HG03378 (cell line): ENCODE measurements around the gene GSG1L.

Experiments
- ATAC-seq: cut with Tn5 transposase; IDR thresholded peaks from one replicate; pipeline ENCODE4 v1.9.1; 2021; ENCODE audit warnings: mild to moderate bottlenecking, moderate library complexity; ENCODE audit not compliant: unreplicated experiment

Gene GSG1L

DNA sequence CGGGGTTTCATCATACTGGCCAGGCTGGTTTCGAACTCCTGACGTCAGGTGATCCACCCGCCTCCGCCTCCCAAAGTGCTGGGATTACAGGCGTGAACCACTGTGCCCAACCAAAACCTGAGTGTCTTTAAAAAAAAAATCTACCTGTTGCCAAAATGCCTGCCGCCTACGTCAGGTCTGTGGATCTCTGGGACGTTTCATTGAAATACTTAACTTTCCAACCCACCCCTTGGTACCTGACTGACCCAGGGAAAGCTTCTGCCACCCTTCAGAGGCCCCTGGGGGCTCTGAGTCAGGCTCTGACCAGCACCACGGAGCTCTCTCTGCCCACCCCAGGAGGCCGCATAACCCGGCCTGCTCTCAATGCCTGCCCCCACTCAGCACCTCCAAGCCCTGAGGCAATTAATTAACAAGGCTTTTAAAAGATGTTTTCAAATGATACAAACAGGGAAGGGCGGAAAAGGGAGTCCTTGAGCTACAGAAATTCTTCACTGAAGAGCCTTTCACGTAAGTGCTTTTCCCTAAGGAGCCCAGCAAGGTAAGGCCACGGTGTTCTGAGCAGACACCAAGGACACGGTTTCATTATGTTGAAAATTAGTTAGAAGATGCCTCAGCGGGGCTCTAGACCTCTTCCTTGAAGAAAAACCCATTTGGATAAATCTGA lies 29.3 kb upstream of the GSG1L start:
- ATAC-seq: no peak

DNA sequence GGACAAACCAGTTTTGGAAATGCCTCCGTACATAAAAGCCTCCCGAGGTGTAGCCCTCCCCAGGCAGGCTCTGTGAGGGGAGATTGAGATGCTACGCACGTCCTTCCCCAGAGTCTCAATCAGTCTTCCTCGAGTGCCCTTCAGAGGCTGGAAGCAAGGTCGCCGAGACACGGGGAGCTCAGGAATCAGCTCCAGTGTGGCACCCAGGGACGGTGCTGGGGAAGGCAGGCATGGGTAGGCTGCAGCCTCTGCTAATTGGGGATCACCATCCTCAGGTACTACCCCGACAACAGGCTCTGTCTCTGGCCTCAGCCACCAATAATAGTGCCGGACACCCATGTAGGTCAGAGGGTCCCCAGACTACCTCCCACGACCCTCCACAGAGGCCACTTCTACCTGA lies 28.1 kb upstream of the GSG1L start:
- ATAC-seq: no peak

DNA sequence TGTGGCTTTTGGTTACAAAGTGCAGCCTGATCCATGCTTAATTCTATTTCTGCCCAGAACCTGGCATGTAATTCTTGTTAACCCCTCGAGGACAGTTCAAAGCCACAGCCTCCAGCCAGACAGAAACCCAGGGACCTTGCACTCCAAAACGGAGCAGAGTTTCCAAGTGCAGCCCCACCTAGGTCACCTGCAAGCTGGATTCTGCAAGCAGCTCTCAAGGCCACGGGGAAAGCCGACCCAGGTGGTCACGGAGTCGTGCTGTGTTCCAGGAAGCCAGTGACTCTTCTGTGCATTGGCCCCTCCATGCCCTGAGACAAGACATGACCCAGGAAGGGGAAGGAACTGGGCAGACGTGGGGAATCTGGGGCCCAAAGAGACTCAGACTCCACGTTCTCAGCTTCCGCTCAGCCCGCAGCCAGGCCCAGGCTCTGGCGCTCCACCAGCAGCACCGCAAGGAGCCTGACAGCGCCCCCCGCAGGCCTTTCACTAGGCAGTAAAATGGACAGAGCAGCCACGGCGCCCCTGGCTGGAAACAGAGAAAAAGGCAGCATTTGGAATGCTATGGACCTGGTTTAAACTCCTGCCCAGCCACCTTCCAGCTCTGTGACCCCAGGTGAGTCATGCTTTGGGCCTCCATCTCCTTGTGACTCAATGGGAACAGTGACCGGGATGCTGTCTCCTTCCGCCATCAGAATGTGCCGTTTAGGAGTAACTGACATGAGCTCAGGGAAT lies 27.3 kb upstream of the GSG1L start:
- no peak for ATAC-seq

DNA sequence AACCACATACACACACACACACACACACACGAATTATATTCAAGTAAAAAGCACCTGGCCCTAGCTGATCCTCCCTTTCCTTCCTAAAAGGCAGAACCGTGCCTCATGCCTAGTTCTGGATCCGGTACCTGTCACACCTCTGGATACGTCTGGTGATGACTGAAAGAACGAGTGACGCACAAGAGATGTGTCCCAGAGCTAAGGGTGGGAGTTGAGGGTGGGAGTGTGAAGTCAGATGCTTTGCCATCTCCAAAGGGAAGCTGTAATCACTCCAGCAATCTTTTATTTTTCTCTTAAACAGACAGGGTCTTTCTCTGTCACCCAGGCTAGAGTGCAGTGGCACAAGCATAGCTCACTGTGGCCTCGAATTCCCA lies 26.5 kb upstream of the GSG1L start:
- no peak for ATAC-seq

DNA sequence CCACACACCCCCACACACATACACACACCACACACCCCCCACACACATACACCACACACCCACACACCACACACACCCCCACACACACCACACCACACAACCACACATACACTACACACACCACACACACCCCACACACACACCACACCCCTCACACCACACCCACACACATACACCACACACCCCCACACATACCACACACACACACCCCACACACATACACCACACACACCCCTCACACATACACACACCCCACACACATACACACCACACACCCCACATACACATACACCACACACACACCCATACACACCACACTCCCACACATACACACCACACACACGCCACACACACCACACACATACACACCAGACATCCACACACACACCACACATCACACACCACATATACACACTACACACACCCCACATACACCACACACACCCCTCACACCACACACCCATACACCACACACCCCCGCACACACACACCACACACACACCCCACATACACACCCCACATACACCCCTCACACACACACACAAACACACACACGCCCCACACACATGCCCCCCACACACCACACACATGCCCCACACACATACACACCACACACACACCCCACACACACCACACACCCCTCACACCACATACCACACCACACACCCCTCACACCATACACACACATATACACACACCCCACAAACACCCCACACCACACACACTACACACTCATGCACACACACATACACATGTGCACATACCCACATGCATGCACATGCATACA lies 25.9 kb upstream of the GSG1L start:
- ATAC-seq: no peak

DNA sequence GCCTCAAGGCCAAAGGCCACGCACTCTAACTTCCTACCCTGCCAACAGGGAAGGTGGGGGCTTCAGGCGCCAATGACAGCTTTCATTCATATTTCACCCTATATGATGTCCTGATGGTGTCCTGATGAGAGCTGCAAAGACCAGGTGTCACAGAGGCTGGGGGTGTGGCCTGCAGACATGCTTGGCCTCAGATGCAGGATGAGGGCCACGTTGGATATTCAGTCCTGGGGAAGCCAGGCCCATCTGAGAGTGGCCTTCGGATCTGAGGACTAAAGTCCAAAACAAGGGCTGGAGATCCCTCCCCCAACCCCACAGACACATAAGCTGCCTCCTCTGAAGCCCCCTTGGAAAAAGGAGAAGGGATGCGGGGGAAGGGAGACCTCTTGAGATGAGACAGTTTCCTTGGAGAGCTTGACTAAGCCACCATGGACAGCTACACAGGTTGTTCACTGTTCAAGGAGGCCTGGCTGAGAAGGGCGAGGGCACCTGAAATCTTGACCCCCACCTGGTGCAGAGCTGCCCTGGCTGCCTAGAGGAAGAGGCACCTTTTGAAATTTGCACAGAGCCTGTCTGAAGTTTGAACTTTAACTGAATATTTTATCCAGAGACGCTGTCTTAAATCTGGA lies 24.3 kb upstream of the GSG1L start:
- no peak for ATAC-seq

DNA sequence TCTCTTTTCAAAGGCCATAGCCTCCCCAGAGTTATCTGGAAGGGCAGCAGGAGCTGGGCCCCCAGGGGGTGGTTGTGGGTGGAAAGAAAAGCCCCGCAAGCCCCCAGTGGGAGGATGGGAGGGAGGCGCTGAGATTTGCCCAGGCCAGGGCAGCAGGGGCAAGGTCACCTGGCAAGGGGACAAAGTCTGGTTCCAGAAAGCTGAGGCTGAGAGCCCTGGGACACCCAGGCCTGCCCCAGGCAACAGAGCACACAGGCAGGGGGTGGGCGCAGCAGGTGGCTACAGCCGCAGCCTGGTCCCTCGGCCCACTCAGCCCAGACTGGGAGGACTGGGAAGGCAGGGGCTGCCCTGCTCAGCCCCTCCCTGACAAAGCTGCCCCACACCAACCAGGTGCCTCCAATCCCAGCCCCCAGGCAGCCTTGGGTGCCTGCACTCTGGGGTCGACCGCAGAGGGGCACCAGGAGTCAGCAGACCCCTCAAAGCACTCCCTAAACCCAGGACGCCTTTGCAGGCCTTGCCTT lies 23.7 kb upstream of the GSG1L start:
- ATAC-seq: no peak

DNA sequence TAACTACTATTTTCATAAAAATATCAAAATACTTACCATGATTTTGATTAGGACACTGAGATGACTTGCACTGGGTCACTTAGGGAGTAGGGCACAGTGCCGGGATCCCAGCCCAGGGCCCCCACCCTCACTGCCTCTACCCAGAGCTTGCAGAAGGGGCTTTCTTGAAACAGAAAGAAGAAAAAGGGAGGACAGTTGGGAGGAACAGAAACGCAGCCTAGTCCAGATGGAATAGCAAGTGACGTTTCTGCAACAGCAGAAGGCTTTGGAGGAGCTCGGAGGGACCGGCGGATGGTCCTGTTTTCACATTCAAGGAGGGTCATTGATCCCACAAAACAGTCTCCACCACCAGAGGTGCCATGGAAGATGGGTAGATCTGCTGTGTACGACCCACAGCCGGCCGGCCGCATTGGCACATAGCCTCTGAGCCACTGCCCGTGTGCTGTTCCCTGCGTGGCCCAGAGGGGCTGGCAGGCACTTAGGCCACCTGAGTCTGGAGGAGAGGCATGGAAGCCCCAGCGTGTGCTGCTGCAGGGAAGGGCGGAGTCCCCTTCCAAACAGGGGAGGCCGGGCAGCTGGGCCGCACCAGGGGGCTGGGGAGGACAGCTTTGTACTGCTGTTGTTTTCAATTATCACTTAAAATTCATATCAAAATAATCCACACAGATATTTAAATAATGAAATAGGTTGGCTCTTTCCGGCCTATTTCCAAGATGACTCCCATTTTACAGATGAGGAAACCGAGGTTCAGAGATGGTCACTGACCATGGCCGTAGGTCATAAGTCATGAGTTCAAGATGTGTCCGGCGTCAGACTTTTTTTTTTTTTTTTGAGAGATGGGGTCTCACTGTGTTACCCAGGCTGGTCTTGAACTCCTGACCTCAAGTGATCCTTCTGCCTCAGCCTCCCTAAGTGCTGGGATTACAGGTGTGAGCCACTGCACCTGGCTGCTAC lies 22.9 kb upstream of the GSG1L start:
- no peak for ATAC-seq

DNA sequence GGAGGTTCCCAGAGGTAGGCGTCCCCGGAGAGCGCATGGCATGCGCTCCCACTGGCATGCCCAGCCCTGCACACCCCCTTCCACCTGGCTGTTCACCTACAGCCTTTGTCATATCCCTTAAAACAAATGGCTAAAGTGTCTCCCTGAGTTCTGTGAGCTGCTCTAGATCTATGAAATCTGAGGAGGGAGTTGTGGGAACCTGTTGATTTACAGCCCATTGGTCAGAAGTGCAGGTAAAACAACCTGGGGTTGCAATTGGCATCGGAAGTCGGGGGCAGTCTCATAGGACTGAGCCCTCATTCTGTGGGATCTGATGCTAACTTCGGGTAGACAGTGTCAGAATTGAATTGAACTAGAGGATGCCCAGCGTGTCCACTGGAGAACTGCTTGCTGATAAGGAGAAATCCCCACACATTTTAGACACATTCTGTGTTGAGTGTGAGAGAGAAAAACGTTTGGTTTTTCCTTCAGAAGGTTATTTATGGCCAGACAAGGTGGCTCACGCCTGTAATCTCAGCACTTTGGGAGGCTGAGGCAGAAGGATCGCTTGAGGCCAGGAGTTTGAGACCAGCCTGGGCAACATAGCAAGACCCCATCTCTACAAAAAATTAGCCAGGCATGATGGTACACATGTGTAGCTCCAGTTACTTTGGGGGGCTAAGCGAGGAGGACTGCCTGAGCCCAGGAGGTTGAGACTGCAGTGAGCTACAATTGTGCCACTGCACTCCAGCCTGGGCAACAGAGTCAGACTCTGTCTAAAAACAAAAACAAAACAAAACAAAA lies 22.1 kb upstream of the GSG1L start:
- ATAC-seq: no peak

DNA sequence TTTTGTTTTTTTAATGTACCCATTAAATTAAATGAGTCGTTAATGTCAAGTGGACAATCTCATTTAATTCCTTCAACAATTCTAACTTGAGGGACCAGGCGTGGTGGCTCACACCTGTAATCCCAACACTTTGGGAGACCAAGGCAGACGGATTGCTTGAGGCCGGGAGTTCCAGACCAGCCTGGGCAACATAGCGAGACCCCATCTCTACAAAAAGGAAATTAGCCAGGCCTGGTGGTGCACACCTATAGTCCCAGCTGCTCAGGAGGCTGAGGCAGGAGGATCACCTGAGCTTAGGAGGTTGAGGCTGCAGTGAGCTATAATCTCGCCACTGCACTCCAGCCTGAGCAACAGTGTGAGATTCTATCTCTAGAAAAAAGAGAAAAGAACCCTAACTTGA lies 20.7 kb upstream of the GSG1L start:
- ATAC-seq: no peak

DNA sequence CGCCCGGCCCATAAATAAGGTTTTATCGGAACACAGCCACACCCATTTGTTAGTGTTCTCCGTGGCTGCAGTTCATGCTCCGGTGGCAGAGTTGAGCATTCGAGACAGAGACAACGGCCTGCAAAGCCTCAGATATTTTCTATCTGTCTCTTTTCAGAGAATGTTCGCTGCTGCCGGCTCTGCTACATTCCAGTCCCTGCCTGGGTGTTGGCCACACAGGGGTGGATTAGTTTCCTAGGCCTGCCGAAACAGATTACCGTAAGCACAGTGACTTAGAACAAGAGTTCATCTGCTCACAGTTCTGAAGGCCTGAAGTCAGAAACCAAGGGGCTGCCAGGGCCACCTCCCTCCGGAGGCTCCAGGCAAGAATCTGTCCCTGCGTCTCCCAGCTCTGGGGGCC lies 19.1 kb upstream of the GSG1L start:
- no peak for ATAC-seq

DNA sequence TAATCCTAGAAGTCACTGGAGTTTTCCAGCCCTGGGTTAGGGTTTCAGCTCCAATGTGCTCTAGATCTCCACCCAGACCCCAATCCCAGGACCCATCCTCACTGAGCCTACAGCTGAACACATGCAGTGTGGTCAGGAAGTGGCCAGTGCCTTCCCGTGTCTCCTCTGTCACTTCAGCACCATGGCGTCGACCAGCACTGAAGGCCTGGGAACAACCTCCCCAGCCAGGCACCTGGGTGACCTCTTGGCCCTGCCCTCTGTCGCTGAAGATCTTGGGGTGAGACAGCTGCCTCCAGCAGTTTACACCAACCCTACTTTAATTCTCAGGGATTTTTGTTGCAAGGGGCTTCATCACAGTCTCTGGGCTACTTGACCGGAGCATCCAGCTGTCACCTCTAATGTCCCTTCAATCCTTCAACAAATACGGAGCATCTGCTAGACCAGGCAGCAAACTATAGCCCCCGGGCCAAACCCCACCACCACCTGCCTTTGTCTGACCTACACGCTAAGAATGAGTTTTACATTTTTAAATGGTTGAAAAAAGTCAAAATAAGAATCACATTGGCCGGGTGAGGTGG lies 18.0 kb upstream of the GSG1L start:
- ATAC-seq: no peak

DNA sequence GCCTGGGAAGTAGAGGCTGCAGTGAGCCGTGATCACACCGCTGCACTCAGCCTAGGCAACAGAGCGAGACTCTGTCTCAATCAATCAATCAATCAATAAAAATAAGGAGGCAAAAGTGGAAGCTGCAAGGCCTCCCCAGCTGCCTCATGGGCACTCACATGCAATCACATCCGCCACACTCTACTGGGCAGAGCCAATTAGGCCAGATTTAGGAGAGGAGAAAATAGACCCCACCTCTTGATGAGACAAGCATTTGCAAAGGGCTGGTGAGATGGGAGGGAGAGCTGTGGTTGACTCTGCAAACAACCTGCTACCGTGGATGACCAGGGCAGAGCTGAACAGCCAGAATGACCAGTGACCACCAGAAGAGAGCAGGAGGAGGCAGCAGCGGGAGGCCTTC lies 14.7 kb upstream of the GSG1L start:
- ATAC-seq: no peak

DNA sequence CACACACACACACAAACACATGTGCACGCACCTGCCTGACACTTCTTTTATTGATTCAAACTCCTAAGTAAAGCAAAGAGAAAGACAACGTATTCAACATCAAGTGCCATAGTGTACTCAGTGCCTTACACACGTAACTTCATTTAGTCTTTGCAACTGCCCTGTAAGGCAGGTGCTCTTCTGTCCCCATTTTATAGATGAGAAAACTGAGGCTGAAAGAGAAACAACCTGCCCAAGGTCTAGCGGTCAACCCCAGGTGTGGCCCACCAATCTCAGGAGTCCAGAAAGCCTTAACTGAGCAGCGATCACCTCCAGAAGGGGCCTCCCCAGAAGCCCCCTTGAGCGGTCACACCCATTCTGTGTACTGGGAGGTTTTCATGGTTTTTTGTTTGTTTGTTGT lies 10.3 kb upstream of the GSG1L start:
- no peak for ATAC-seq

DNA sequence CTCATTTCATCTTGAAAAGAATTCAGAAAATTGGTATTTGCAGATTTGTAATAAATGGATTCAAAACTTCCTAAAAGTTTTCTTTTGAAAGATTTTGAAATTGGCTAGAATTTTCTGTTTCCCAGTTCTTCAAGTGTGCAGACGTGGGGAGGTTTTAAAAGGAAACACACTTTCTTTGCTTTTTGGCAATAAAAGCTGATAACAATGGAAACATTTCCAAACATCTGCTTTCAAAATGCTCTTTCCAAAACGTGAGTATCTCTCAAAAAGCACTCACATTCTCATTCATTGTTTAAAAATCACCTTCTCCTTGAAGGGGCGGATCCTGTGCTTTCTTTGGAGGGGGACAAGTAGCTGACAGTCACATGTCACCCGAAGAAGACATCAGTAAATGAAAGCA lies 8.6 kb upstream of the GSG1L start:
- ATAC-seq: no peak

DNA sequence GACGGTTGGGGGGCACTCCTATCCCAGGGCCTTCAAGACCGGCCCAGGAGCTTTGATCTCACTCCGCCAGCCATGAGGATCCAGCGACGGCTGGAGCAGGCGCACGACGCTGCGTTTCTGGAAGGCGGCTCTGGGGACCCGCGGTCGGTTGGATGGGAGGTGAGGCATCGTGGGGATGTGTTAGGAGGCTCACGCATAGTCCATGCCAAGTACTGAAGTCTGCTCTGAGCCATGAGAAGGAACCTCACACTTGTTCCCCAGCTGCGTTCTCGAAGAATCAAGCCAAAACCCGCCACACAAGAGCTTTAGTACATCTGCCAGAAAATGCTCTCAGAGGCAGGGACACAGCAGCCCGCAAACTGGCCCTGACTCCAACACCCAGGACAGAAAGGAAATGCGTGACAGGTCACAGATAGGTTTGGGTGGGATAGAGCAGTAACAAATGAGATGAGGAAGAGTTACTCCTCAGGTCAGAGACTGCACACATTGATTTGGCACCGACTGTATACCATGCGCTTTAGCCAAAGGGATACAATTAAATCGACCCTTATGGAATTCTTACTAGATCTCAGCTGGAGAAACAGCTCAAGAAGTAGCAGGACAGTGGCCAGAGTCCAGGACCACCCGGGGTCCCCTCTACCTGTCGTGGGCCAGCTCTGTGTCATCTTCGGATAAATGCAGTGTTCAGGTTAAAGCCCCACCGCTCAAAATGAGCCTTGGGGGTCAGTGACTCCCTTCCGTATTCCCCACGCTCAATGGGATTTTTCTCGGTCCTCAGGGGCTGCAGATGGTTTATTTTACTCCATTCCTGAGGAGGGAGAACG lies 6.7 kb upstream of the GSG1L start:
- ATAC-seq: no peak

DNA sequence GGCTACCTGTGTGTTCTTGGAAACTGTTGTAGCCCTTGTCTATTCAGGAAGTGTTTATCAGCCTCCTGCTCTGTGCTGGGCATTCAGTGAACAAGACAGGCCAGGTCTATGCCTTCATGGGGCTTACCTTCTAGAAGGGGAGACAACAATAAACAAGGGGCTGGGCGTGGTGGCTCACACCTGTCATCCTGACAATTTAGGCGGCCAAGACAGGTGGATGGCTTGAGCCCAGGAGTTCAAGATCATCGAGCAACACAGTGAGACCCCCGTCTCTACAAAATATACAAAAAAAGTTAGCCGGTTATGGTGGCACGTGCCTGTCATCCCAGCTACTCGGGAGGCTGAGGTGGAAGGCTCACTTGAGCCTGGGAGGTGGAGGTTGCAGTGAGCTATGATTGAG lies 5.5 kb upstream of the GSG1L start:
- no peak for ATAC-seq

DNA sequence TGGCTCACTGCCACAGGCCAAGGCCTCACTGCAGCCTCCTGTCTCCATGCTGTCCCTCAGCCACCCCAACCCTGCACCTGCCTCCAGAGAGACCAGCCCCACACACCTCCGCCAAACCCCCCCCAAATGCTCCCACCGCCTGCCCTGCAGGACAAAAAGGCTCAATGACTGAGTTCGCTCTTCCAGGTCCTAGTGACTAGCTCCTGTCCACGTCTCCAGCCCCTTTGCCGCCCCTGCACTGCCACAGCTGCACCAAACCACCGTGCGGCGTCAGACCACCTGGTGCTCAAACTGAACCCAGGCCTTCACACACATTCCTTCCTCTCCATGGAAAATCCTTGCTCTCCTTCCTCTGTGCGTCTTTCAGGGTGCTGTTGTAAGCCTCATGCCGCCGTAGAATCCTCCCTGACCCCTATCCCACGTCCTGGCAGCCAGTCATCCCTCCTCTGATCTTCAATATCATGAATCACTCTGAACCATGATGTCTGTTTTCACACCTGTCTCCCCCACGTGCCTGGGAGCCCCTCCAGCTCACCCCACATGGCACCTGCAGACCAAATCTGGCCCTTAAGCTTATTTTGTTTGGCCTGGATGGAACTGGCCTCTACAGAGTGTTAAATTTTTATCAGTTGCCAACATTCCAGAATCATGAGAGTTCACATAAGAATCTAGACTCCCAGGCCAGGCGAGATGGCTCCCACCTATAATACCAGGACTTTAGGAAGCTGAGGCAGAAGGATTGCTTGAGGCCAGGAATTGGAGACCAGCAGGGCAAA lies 4.3 kb upstream of the GSG1L start:
- ATAC-seq: no peak
